ENCODE measurements around the gene DCTN3.

Gene DCTN3

GRCh38 chr9:34662526-34663302 is 42.4 kb upstream of the DCTN3 start, which contains the start of gene CCL27:
CCL27 (minus strand) TSS chr9:34662657; CDS start chr9:34662633, 24 bp downstream.
- no peak for TF ChIP-seq CTCF (IDR thresholded peaks at IDR 0.05; ENCODE audit: extremely low read depth, insufficient read depth, missing control alignments)
- in situ Hi-C loops (cut with MboI; ENCODE audit: low pct_unique_long_range_greater_than_20kb, low sequenced_read_pairs, unreplicated experiment) = no loop called here
- DNase-seq (ENCODE audit: low spot score) = no peak

DNA sequence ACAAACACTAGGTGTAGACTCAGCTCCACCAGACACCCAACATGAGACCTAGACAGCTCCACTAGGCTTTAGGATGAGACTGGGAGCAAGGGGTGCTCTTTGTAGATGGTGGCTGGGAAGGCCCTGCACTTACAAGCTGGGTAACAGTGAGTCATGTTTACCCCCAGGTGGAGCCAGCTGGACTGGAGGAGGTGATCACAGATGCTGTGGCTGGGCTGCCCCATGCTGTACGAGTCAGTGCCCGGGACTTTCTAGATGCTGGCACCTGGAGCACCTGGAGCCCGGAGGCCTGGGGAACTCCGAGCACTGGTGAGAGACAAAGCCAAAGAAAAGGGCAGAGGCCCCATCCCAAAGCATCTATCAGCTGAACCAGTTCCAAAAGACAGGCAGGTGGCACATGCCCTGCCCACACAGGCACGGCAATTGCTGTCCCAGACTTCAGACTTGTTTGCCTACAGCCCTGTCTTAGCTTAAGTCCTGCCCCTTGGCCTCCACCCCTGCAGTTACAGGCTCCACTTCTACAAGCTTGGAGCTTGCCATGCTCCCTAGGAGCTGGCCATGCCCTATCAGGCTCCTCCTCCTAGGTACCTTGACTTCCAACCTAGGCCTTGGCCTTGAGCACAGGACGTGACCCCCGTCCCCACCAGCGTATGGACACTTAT is 39.4 kb upstream of the DCTN3 start:
- in situ Hi-C loops (cut with MboI; ENCODE audit: low pct_unique_long_range_greater_than_20kb, low sequenced_read_pairs, unreplicated experiment) = no loop called here
- no peak for TF ChIP-seq CTCF (IDR thresholded peaks at IDR 0.05; ENCODE audit: extremely low read depth, insufficient read depth, missing control alignments)
- DNase-seq (ENCODE audit: low spot score) = no peak

DNA sequence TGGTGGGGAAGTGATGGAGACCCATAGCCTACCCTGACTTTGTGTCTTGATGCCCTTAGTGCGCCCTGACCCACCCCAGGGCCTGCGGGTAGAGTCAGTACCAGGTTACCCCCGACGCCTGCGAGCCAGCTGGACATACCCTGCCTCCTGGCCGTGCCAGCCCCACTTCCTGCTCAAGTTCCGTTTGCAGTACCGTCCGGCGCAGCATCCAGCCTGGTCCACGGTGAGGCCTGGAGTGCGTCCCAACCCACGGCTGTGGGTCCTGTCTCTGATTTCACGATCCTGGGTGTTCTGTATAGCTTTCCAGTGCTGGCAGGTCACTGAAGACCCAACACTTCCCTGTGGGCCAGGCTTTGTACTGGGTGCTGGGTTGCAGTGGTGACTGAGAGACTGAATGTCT is 38.2 kb upstream of the DCTN3 start:
- DNase-seq (ENCODE audit: low spot score) = no peak
- in situ Hi-C loops (cut with MboI; ENCODE audit: low pct_unique_long_range_greater_than_20kb, low sequenced_read_pairs, unreplicated experiment) = no loop called here
- TF ChIP-seq CTCF (IDR thresholded peaks at IDR 0.05; ENCODE audit: extremely low read depth, insufficient read depth, missing control alignments) = no peak

GRCh38 chr9:34656992-34657391 is 36.7 kb upstream of the DCTN3 start:
- no peak for DNase-seq (ENCODE audit: low spot score)
- TF ChIP-seq CTCF (IDR thresholded peaks at IDR 0.05; ENCODE audit: extremely low read depth, insufficient read depth, missing control alignments) = no peak
- in situ Hi-C loops (cut with MboI; ENCODE audit: low pct_unique_long_range_greater_than_20kb, low sequenced_read_pairs, unreplicated experiment) = no loop called here

- in situ Hi-C loops (cut with MboI; ENCODE audit: low pct_unique_long_range_greater_than_20kb, low sequenced_read_pairs, unreplicated experiment) = no loop called here
- no peak for TF ChIP-seq CTCF (IDR thresholded peaks at IDR 0.05; ENCODE audit: extremely low read depth, insufficient read depth, missing control alignments)
These were observed 35.1 kb upstream of the DCTN3 start for GRCh38 chr9:34655394-34655793.

GRCh38 chr9:34654323-34655051 is 34.2 kb upstream of the DCTN3 start:
- DNase-seq (ENCODE audit: low spot score) = no peak

More at GRCh38 chr9:34655394-34655793, 35.1 kb upstream of the DCTN3 start:
- no peak for DNase-seq (ENCODE audit: low spot score)

More at GRCh38 chr9:34654323-34655051, 34.2 kb upstream of the DCTN3 start:
- in situ Hi-C loops (cut with MboI; ENCODE audit: low pct_unique_long_range_greater_than_20kb, low sequenced_read_pairs, unreplicated experiment) = no loop called here
- no peak for TF ChIP-seq CTCF (IDR thresholded peaks at IDR 0.05; ENCODE audit: extremely low read depth, insufficient read depth, missing control alignments)
